H1 (cell line): ENCODE measurements around the gene HINT2. TPM values are rescaled to one million over a fixed set of nuclear protein-coding genes. Genes with fewer than 3 reads are reported as not detected.

Experiments used
- CTCF ChIA-PET: fragments of 300-600 bp; sonication (Branson Sonifier 250); formaldehyde crosslinking; loops from one replicate; lab custom pipeline; 2021; ENCODE audit not compliant: partially characterized antibody; lab: Charles Lee
- POLR2A ChIA-PET: fragments of 300-600 bp; sonication (Branson Sonifier 250); formaldehyde crosslinking; loops from one replicate; lab custom pipeline; 2021; ENCODE audit warnings: inconsistent platforms; ENCODE audit not compliant: partially characterized antibody; lab: Charles Lee
- DNase-seq, 2 experiments: peaks; one replicate each; pipeline versions ENCODE4 v3.0.0 to v3.0.0-alpha.2; 2010 to 2022; ENCODE audit warnings: low spot score in 2 of 2, low read depth in 1 of 2, mixed read lengths in 1 of 2
- FAIRE-seq: peaks from 2 replicates; lab custom pipeline; 2011; peaks lifted over from hg19 to GRCh38; lab: Jason Lieb, UNC
- H2AFZ ChIP-seq: 2 replicates; pipeline ENCODE4 v1.8.1; 2012; ENCODE audit warnings: low read length, inconsistent platforms
- H2AK5ac ChIP-seq: 2 replicates; pipeline ENCODE4 v1.6.1; 2013; ENCODE audit warnings: low read depth, low read length
- H2BK120ac ChIP-seq: replicated peaks from 2 replicates; pipeline ENCODE3; 2013; ENCODE audit warnings: low read depth, low read length, inconsistent platforms
- H2BK12ac ChIP-seq: 2 replicates; pipeline ENCODE4 v1.6.1; 2013; ENCODE audit warnings: low read depth, low read length
- H2BK15ac ChIP-seq: 2 replicates; pipeline ENCODE4 v1.6.1; 2013; ENCODE audit warnings: low read length
- H2BK20ac ChIP-seq: 2 replicates; pipeline ENCODE4 v1.6.1; 2013; ENCODE audit warnings: low read length
- H2BK5ac ChIP-seq: 2 replicates; pipeline ENCODE4 v1.6.1; 2013; ENCODE audit warnings: low read depth, low read length
- H3K14ac ChIP-seq: 2 replicates; pipeline ENCODE4 v1.6.1; 2013; ENCODE audit warnings: inconsistent platforms; ENCODE audit not compliant: insufficient read length
- H3K18ac ChIP-seq: 2 replicates; pipeline ENCODE4 v1.6.1; 2013; ENCODE audit warnings: low read length; ENCODE audit errors: extremely low read depth
- H3K23ac ChIP-seq: 2 replicates; pipeline ENCODE4 v1.6.1; 2013; ENCODE audit warnings: inconsistent platforms; ENCODE audit not compliant: insufficient read length
- H3K23me2 ChIP-seq: 2 replicates; pipeline ENCODE4 v1.6.1; 2013; ENCODE audit warnings: low read depth, low read length
- H3K27ac ChIP-seq: 2 replicates; pipeline ENCODE4 v1.6.1; 2011; ENCODE audit warnings: low read depth, low read length, inconsistent platforms
- H3K27me3 ChIP-seq, 4 experiments: replicated peaks in 1 of 4; 1 replicate in 1 of 4; 2 replicates in 3 of 4; pipeline versions ENCODE4 v1.6.1 to v1.8.1; 2011 to 2013; ENCODE audit warnings: low read length in 3 of 4, mild to moderate bottlenecking in 3 of 4, inconsistent platforms in 2 of 4, mixed read lengths in 2 of 4, moderate library complexity in 1 of 4; ENCODE audit not compliant: control insufficient read depth in 3 of 4, insufficient read depth in 3 of 4; ENCODE audit errors: extremely low read depth in 1 of 4
- H3K36me3 ChIP-seq, 4 experiments: 2 replicates each; pipeline versions ENCODE4 v1.6.1 to v1.8.1; 2011 to 2013; ENCODE audit warnings: mild to moderate bottlenecking in 4 of 4, low read length in 3 of 4, moderate library complexity in 2 of 4, control low read depth in 1 of 4, inconsistent platforms in 1 of 4; ENCODE audit not compliant: insufficient read depth in 4 of 4, control insufficient read depth in 2 of 4
- H3K4ac ChIP-seq: replicated peaks from 2 replicates; pipeline ENCODE3; 2013; ENCODE audit warnings: low read length, low read depth, mixed read lengths, inconsistent platforms; ENCODE audit not compliant: insufficient read length
- H3K4me1 ChIP-seq, 4 experiments: replicated peaks in 1 of 4; 1 replicate in 1 of 4; 2 replicates in 3 of 4; pipeline versions ENCODE4 v1.6.1 to v1.8.1; 2011 to 2013; ENCODE audit warnings: low read length in 3 of 4, inconsistent platforms in 2 of 4, mixed read lengths in 1 of 4; ENCODE audit not compliant: insufficient read depth in 4 of 4, control insufficient read depth in 3 of 4
- H3K4me2 ChIP-seq, 2 experiments: 2 replicates each; pipeline versions ENCODE4 v1.6.1 to v1.8.1; 2011 to 2013; ENCODE audit warnings: low read depth in 2 of 2, low read length in 2 of 2, control low read depth in 1 of 2, inconsistent platforms in 1 of 2, mild to moderate bottlenecking in 1 of 2; ENCODE audit not compliant: insufficient read depth in 1 of 2
- H3K4me3 ChIP-seq, 4 experiments: fragments of 200-600, 300-600 bp in 1 of 4; sonication (generic), shearing (Covaris generic), sonication (Bioruptor Twin) in 1 of 4; 2 replicates each; pipeline versions ENCODE4 v1.5.1 to v1.8.1; 2011 to 2016; ENCODE audit warnings: low read length in 4 of 4, low read depth in 3 of 4, control low read depth in 2 of 4, inconsistent platforms in 2 of 4, mild to moderate bottlenecking in 2 of 4, mixed read lengths in 1 of 4, moderate library complexity in 1 of 4; ENCODE audit not compliant: insufficient read depth in 2 of 4; ENCODE audit errors: extremely low read depth in 1 of 4
- H3K56ac ChIP-seq: replicated peaks from 2 replicates; pipeline ENCODE3; 2013; ENCODE audit warnings: low read depth, mild to moderate bottlenecking, mixed read lengths, low read length, inconsistent platforms; ENCODE audit not compliant: insufficient read length
- H3K79me1 ChIP-seq: 2 replicates; pipeline ENCODE4 v1.6.1; 2013; ENCODE audit warnings: low read depth, low read length, control low read depth
- H3K79me2 ChIP-seq, 2 experiments: 2 replicates each; pipeline versions ENCODE4 v1.6.1 to v1.8.1; 2012 to 2013; ENCODE audit warnings: low read length in 2 of 2, mild to moderate bottlenecking in 2 of 2, inconsistent platforms in 1 of 2; ENCODE audit not compliant: insufficient read depth in 2 of 2, control insufficient read depth in 1 of 2
- H3K9ac ChIP-seq, 4 experiments: replicated peaks in 1 of 4; 1 replicate in 1 of 4; 2 replicates in 3 of 4; pipeline versions ENCODE4 v1.6.1 to v1.8.1; 2011 to 2013; ENCODE audit warnings: low read depth in 3 of 4, low read length in 3 of 4, control low read depth in 2 of 4, mild to moderate bottlenecking in 2 of 4, moderate library complexity in 2 of 4, inconsistent platforms in 1 of 4; ENCODE audit errors: extremely low read depth in 1 of 4
- H3K9me3 ChIP-seq, 2 experiments: 2 replicates each; pipeline versions ENCODE4 v1.6.1 to v1.8.1; 2012 to 2013; ENCODE audit warnings: mild to moderate bottlenecking in 2 of 2, moderate library complexity in 2 of 2, control low read depth in 1 of 2, inconsistent platforms in 1 of 2, low read depth in 1 of 2, low read length in 1 of 2, mixed read lengths in 1 of 2; ENCODE audit not compliant: insufficient read depth in 2 of 2
- H4K20me1 ChIP-seq, 2 experiments: replicated peaks in 1 of 2; 2 replicates each; pipeline versions ENCODE3 to v1.8.1; 2011 to 2013; ENCODE audit warnings: inconsistent platforms in 2 of 2, low read length in 2 of 2, mild to moderate bottlenecking in 1 of 2; ENCODE audit not compliant: insufficient read depth in 2 of 2, control insufficient read depth in 1 of 2
- H4K5ac ChIP-seq: 2 replicates; pipeline ENCODE4 v1.6.1; 2013; ENCODE audit warnings: low read length, low read depth, mixed read lengths, inconsistent platforms; ENCODE audit not compliant: insufficient read length
- H4K8ac ChIP-seq: 2 replicates; pipeline ENCODE4 v1.8.0; 2013; ENCODE audit warnings: mild to moderate bottlenecking, moderate library complexity, low read length, inconsistent platforms; ENCODE audit not compliant: insufficient read depth; ENCODE audit errors: extremely low read depth
- H4K91ac ChIP-seq: replicated peaks from 2 replicates; pipeline ENCODE3; 2013; ENCODE audit warnings: low read length, mixed read lengths, inconsistent platforms; ENCODE audit not compliant: insufficient read length
- TCF12 ChIP-seq: IDR thresholded peaks from 2 replicates; pipeline ENCODE4 v1.6.1; 2011; ENCODE audit warnings: low read depth, mild to moderate bottlenecking, low read length
- WGBS, 2 experiments: shearing (Covaris generic) in 1 of 2; methylation state at CpG; one replicate each; pipeline versions ENCODE4 v1.1.6 to v1.1.7; 2013 to 2015; ENCODE audit warnings: low lambda C conversion rate in 2 of 2, mixed read lengths in 2 of 2, inconsistent platforms in 1 of 2, low coverage in 1 of 2, missing lambda C conversion rate in 1 of 2; ENCODE audit not compliant: insufficient replicate concordance in 2 of 2, insufficient coverage in 1 of 2, insufficient read length in 1 of 2; ENCODE audit errors: extremely low coverage in 1 of 2, missing lambda C conversion rate in 1 of 2; 5-methylcytosine and 5-hydroxymethylcytosine counted together
- polyA plus RNA-seq, 7 experiments: library from polyadenylated mRNA; depleted of rRNA in 3 of 7; stranded (reverse) in 5 of 7; unstranded in 2 of 7; fragments of >200 nt in 5 of 7; fragments of 200-250 nt in 2 of 7; gene quantifications; 1 replicate in 5 of 7; 2 replicates in 1 of 7; 4 replicates in 1 of 7; pipeline versions ENCODE4 v1.2.1 to v1.2.3, GENCODE V29; 2011 to 2013; ENCODE audit warnings: missing spikeins in 2 of 7, mixed read lengths in 2 of 7
- total RNA-seq: library from RNA; stranded (reverse); fragmentation: NEBNext Ultra II Directional; extraction: Animal tissue kit (Norgen Biotek cat#: 25700); gene quantifications from 2 replicates; pipeline ENCODE4 v1.2.1, GENCODE V29; 2021

HINT2 gene
- total and polyA plus RNA-seq, 2 of the 8 experiments (the other 6 are each of a cell fraction or from before 2014, with no cell fraction given) = 32.1 to 51.2 TPM

DNA sequence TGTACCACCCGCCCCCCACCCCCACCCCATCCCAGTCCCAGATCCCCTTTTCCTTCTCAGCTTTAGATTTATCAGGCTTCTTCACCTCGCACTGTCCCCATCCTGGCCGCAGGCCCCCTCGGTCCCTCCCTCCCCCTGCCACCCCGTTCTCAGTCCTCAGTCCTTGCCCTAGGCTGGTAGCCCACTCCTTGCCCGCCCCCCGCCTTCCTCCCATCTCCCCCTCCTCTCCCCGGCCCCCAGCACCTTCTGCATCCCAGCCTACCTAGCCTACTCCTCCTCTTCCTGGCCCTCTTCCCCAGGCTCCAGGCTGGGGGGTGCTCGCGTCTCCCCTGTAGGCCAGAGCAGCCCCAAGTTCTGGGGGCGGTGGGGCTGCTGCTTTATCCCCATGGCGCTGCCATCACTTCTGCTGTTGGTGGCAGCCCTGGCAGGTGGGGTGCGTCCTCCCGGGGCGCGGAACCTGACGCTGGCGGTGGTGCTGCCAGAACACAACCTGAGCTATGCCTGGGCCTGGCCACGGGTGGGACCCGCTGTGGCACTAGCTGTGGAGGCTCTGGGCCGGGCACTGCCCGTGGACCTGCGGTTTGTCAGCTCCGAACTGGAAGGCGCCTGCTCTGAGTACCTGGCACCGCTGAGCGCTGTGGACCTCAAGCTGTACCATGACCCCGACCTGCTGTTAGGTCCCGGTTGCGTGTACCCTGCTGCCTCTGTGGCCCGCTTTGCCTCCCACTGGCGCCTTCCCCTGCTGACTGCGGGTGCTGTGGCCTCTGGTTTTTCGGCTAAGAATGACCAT lies 22.6 kb downstream of the HINT2 start:
- no peak for DNase-seq
- Histone ChIP-seq H3K56ac (no peak overlapping the region), H3K4me1 (peaks cover 5 to 13% (median 7%) of the 10 kb centered on the region in 4 experiments; a peak in 6 of 7 replicates), H3K4me3 (peak overlapping the region in 2 of 4 experiments; percentile 65 to 67; a peak in 6 of 8 replicates), H2BK20ac (no peak overlapping the region), H3K36me3 (no peaks in the 10 kb centered on the region), H3K9ac (no peak overlapping the region), H3K23me2 (peaks cover 5% of the 10 kb centered on the region; the same call in 1 of the 2 replicates), H2AK5ac (0 out of 2 replicates have a peak overlapping the region, but pooled peaks have one; percentile 65), H3K14ac (no peak overlapping the region), H3K27me3 (peaks cover 0 to 10% (median 0%) of the 10 kb centered on the region in 4 experiments; a peak in 4 of 7 replicates), H3K4me2 (peak overlapping the region; percentile 46 to 91), H4K91ac (no peak overlapping the region), H2BK5ac (no peak overlapping the region), H2BK12ac (0 out of 2 replicates have a peak overlapping the region, but pooled peaks have one; percentile 50), H4K20me1 (no peaks in the 10 kb centered on the region), H2BK120ac (no peak overlapping the region), H4K8ac (peak overlapping the region; percentile 11; the same call in 1 of the 2 replicates), H3K27ac (no peak overlapping the region), H3K18ac (no peak overlapping the region; the same call in 1 of the 2 replicates), H3K79me2 (no peaks in the 10 kb centered on the region), H4K5ac (no peak overlapping the region), H3K9me3 (no peaks in the 10 kb centered on the region), H3K79me1 (no peaks in the 10 kb centered on the region), H3K4ac (no peak overlapping the region), H2BK15ac (peak overlapping the region; percentile 16; the same call in 1 of the 2 replicates), H2AFZ (no peak overlapping the region), H3K23ac (no peak overlapping the region)
- no peak for FAIRE-seq
- TF ChIP-seq TCF12 = no peak
- ChIA-PET CTCF (interaction anchor here (0.7 to 2.6 kb wide), 14 partner anchors 11 to 135 kb away, joined by 3 to 26 read pairs (median 3); partner anchors contain the start of genes HINT2 and SPAG8), POLR2A (interaction anchor here (0.7 to 3.9 kb wide), 9 partner anchors 12 to 56 kb away, joined by 3 to 38 read pairs (median 4); partner anchors contain the start of genes FAM221B, HINT2, SPAG8 and TMEM8B)
- WGBS, 2 experiments = 86% methylated on average over 26 of the region's 34 CpGs; no CpG with 5 or more reads in 1 of the 2 experiments
